Lung microvascular endothelial cell (primary cell): Measurements from ENCODE around the gene ARAP3. TPM values are rescaled to one million over a fixed set of nuclear protein-coding genes. Genes with fewer than 3 reads are reported as not detected.

Source experiments
- DNase-seq, 2 donors: peaks; one replicate each; pipeline versions ENCODE4 v3.0.0 to v3.0.0-alpha.2; 2010; ENCODE audit warnings: low read depth in 2 of 2
- total RNA-seq: library from RNA; depleted of rRNA; stranded (reverse); fragments of >200 nt; gene quantifications from 2 replicates; pipeline ENCODE4 v1.2.1, GENCODE V29; 2014

The ARAP3 gene
- total RNA-seq, 1 donor from 2014 or later: 30.8 TPM

DNA sequence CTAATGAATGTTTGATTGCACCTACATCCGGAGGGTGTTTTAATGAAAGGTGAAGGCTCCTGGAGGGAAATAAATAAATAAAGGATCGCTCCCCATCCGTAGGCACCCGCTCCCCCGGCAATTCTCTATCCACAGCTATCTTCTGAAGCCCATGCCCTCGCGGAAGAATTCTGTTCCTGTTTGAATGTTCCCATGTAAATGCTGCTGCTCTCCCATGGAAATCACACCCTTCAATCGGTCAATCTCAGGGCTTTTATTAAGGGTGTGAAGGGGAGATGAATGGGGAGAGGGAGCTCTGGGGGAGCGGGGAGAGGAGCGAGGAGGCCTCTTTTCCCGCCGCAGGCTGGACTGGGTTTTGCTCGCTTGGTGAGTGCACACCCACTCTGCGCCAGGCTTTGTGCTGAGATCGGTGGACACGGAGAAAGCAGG is 21.1 kb upstream of the ARAP3 start:
- peak in 1 of 2 donors; percentile 23 for DNase-seq

DNA sequence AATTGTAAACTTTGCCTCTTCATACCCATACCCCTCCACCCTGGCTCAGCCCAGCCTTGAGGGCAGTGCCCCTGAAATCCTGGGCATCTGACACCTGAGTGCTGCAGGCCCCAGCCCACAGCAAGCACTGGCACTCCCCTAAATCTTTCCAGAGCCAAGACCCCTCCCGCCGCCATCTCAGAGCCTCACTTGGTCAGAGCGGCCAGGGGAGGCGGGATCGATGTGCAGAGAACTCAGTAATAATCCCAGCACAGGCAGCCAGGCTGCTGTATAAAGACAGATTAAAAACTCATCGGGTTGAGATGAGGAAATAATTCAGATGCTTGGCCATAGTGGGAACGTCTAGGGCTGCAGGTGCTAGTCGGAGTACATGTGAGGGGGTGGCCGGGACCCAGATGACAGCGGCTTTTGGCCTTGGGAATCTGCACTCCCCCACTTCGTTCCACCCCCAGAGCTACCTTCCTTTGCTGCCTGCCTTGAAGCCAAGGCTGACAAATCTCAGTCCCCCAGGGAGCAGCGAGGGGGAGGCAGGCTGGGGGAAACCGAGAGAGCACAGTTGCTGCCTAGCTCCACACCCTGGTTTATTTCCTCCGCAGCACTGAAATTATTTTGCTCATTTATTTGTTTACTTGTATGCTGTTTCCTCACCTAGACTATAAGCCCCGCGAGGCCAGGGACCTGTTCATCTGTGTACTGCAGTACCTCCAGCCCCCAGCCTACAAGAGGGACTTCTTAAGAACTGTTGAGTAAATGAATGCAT is 19.5 kb upstream of the ARAP3 start:
- no peak for DNase-seq

DNA sequence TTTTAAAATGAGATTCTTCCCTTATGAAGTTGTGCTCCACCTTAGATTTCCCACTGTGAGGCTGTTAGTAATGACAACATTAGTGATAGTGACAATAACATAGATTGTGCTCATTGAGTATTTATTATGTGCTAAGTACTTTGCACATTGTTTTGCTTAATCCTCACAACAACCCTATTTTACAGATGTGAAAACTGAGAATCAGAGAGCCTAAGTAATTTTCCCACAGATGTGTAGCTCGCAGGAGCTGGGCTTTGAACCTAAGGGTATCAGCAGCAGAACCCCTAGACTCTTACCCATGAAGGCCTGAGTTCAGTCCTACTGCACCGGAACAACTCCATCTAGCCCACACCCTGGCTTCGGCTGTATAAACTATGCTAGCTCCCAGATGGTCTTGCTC is 15.6 kb upstream of the ARAP3 start:
- no peak for DNase-seq

DNA sequence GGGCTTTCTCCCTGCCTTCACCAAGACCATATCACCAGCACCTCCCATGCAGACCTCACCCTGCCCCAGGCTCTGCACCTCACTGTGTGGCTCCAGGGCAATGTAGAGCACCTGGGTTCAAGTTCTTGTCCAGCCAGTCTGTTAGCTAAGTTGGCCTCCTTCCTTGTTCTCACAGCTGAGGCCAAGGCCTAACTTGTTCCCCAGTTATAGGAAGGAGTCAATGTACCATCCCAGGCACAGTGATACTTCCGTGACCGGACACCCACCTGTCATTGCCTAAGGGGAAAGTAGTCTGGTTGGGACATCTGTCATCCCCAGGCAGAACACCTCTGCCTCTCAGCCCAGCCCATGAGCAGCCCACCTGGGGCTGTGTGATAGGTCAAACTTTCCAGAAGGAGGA is 14.4 kb upstream of the ARAP3 start:
- DNase-seq: no peak

DNA sequence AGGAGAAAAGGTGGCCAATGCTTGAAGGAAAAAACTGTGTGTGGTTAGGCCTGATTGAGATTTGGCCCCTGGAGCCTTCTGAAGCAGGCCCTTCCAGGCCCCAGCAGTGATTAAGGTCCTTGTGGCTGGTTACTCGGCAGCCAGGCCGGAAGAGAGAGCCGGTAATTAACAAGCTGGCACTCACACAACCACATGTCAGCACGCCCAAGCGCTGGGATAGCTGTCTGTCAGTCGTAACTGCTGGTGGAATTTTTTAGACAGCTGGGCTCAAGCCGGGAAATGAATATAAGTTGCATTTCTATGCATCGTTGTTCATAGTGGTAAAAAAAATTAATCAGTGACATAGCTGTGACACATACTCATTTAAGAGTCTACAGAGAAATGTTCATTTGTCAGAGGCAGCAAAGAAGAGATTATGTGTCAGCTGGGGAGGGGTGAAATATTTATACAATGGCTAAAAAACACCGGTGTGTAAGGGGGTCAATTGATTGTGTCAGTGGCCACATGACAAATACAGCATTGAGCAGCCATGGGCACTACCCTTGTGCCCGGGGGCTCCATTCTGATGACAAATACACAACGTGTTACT is 13.7 kb upstream of the ARAP3 start:
- DNase-seq: peak in 1 of 2 donors; percentile 64

DNA sequence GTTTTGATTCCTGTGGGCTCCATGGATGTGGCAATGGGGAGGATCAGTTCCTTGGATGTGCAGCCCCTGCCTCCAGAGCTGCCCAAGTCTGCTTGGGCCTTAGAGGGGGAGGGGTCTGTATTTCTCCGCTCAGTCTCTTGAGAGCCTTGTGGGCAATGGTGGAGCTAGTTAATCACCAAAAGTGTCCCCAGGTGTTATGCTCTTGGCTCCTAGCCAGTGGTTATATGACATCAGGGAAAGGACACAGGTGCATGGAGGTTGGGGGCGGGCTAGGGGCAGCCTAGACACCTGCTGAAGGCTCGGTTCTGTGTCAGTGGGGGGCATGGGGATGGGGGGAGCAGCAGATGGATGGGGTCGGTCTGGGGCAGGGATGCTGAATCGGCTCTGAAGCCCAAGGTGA is 12.4 kb upstream of the ARAP3 start:
- no peak for DNase-seq

DNA sequence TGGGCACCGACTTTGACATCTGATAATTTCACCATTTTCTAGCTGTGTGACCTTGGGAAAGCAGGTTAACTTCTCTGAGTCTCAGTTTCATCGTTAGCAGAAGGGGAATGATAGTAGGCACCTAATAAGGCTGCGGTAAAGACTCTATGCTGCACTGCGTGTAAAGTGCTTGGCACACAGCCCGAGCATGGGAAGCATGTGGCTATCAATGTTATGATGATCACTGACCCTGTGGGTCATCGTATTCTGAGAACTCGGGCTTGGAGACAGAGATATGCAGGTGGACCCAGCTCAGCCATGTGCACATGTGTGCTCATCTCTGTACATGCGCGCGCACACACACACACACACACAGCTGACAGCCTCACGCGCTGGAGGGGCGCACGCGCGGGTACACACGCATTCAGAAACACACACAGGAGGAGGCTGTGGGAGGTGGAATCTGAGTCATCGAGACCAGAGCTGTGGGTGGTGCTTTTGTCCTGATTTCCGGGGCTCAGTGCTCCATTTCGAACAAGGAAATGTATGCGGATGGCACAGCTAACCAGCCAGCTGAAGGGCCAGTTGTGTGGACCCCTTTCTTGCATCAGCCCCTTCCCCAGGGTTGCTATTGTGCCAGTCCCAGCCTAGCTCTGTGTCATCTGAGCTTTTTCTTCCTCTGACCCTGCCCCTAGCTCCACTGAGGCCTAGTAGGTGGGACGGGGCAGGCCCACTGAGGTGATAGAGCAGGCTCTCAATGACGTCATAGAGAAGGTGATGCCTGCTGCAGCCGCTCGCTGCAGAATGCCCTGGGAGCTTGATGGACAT is 11.1 kb upstream of the ARAP3 start:
- no peak for DNase-seq

DNA sequence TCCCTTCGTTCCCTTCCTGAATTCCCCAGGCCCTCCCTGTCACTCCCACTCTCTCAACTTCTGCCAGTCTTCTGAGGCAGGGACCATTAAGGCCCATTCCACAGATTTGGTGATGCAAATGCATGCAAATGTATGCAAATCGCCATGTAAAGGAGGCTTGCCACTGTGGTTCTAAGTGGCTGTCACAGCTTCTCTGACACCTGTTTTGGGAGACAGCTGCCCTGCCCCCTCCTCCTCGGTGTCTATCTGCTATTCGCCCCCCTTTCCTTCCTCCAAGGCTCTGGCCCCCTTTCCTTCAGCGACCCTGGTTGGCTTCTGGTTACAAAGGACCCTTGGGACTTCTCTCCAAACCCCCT is 10.5 kb upstream of the ARAP3 start:
- DNase-seq: no peak

DNA sequence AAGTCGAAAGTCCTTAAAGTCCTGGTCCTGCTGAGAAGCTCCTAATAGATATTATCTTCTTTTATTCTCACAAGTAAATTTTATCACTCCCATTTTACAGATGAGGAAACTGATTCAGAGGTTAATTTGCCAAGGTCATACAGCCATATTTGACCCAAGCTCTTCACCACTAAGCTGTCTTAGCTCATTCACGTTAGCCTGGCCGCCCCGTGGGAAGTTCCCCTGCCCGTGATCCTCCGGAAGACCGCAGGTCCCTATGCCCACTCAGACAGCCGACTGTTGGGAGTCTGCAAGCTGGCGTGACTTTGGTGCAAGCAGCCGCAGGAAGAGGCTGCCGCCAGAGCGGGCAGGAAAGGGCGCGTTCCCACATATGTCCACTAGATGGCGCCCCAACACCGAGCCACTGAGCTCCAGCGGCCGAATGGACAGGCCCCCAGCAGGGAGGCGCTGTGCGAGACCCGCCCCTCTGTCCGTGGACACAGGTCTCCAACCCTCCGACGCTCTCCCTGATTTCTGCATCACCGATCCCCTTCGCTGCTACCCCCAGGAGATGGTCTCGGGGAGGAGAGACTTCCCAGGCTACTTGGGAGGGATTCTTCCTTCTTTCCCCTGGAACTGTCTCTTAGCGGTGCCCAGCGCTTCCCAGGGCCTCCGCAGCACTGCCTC is 10.0 kb upstream of the ARAP3 start:
- peak; percentile 80 to 88 for DNase-seq

DNA sequence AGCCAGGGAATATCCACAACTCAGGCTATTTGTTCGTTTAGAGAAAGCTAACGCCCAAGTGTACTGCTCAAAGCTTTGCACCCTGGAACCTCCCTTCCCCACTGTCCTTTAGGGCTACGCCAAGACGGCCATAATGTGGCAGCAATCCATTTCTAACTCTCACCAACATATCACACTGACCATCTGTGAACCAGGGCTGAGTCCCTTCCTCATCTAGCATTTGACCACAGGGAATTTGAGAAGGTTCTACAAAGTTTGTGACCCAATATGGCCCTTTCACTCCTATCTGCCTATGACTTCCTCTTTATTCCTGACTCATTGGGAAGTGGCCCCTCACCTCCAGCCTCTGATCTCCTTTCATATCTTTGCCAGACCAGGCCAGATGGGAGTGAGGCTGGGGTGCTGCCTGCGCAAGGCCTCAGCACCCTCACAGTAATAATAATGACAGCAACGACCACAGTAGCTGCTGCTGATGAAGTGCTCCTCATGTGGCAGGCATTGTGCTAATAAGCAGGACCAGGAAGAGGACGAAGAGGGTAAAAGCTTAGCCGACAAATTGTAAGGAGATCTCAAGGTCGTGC is 9.3 kb upstream of the ARAP3 start:
- no peak for DNase-seq

DNA sequence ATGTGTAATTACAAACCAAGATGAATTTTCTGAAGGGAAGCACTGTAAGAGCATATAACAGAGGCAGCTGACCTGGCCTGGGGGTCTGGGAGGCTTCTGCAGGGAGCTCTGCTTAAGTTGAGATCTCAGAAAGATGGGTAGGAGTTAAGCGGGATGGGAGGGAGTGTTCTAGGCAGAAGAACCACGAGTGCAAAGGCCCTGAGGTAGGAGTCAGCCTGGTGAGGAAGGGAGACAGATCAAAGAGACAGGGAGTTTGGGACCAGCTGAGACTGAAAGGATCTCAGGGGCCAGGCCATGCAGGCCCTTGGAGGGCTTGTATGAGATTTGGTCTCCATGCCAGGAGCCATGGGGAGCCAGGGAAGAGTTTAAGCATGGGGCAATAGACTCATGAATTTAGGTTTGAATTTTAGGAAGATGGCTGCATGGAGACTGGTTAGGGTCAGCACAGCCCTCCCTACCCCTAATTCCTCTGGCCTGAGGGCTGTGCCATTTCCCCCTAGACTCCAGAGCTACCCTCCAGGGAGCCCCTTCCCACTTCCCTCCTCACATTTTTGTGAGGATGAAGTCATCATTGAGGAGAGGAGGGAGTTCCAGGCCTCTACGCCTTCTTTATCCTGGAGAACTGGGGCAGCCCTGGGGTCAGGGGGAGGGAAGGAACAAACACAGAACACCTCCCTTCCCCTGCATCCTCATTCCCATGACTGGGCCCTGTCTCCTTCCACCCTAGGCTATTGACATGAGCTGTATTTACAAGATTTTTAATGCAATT is 4.8 kb upstream of the ARAP3 start:
- DNase-seq: peak in 1 of 2 donors; percentile 12

DNA sequence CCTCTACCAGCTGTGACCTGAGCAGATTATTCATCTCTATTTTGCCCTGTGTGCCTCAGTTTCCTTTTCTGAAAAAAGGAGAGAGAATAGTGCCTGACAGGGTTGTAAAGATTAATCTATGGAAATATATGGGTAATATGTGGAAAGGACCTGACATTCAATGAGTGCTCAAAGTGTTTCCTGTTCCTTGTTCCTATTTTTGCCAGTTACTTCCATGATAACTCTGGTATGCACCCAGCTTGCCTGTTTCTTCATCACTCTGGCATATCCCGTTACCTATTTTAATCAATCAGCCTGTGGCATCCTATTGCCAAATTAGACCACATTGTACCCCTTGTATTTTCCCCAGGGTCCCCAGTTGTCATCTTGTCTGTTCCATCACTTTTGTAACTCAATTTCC is 3.6 kb upstream of the ARAP3 start:
- DNase-seq: no peak

DNA sequence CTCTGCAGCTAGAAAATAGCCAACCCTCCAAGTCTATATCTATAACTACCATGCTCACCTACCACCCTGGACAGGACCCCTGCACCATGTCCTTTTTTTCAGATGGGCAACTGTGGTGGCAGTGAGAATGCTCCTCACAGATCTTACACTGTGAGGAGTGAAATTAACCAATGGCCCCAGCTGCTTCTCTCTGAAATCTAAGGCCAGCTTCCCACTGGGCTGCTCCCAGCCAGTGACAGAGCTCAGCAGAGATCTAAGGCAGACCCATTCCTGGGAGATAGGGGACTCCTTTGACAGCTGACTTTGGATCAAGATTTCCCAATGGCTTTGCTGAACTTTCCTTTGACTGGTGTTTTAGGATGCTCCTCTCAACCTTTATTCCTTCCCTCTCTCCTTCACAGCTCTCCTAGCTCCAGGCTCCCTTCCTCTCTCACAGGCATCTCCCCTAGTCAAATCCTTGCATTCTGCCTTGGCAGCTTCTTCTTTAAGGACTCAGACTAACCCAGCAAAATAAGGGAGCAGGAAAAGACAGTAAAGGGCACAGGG is 1.6 kb upstream of the ARAP3 start:
- DNase-seq: peak in 1 of 2 donors; percentile 13

DNA sequence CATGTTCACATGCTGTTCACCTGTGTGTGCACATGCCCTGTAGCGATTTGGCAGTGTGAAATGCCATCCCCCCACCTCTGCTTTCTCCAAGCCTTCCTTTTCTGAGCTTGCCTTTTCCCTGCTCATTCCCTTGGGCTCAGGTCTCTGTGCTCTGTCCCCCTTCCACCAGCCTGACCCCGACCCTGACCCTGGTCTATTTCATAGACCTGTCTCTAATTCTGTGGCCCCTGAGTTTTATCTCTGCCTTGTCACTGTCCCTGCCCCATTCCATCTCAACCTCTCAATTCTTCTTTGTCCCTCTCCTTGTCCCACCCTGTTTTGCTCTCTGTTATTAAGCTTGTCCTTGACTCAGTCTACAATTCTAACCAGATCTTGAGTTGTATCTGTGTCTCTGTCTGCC is 735 bp downstream of the ARAP3 start:
- DNase-seq: no peak

DNA sequence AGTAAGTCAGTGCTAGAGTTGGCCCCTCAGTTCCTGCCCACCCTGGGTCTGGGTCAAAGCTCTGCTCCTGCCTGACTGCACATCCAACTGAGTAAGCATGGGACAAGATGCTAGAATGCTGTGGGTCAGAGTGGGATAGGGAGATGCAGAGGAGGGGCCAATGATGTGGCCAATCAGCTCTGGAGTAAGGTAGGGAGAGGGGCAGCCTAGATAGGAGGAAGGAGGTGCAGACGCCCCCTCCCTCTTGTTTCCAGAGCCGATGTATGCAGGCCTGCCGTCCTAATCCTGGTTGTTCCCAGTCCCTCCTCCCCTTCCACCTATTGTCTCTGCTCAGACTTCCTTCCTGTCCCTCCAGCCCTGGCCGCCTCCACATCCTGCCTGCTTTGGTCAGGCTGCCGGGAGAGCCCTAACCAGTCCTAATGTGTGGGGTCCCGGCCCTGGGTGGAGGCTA is 1.3 kb downstream of the ARAP3 start:
- DNase-seq: peak; percentile 98 to 99

DNA sequence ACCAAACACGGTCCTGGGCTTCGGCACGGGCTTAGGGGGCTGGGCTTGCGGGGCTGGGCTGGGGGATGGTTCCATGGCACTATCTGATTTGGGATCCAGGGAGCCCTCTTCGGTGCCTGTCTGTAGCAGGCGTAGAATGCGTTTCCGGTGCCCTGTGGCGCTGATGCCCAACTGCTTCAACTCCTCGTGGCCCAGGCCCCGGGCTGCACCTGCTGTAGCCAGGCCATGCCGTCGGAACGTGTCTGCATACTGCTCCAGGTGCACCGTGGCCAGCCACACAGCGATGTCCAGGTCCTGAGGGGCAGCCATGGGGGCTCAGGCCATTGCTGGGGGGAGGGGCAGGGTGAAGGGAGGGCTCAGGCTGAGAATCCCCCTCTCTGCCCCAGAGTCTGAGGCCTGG is 1.9 kb downstream of the ARAP3 start:
- peak; percentile 5 to 14 for DNase-seq

DNA sequence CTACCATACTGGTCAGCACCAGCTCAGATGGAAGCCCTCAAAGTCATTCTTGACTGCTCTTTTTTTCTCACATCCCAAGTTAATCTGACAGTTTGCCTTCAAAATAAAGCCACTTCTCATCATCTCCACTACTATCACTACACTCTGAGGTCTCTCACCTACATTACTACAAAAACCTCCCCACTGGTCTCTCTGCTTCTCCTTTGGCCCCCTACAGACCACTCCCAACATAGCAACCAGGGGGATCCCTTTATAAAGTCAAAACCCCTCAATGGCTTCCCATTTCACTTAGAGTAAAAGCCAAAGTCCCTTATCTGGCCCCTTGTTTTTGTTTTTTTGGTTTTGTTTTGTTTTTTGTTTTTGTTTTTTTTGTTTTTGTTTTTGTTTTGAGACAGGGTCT is 4.6 kb downstream of the ARAP3 start:
- peak in 1 of 2 donors; percentile 33 for DNase-seq

DNA sequence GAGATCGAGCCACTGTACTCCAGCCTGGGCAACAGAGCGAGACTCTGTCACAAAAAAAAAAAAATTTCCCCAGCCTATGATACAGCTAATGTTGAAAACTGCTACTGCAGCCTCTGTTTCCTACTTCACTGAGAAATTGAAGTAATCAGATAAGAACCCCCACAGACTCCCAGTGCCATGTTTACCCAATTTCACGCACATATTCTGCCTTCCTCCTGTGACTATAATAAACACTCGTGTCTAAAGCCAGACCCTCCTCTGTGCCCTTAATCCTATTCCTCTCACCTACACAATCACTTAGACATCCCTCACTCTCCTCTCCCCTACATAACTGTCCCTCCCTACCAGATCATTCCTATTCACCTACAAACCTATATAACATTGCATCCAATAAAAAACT is 6.4 kb downstream of the ARAP3 start:
- DNase-seq: no peak

DNA sequence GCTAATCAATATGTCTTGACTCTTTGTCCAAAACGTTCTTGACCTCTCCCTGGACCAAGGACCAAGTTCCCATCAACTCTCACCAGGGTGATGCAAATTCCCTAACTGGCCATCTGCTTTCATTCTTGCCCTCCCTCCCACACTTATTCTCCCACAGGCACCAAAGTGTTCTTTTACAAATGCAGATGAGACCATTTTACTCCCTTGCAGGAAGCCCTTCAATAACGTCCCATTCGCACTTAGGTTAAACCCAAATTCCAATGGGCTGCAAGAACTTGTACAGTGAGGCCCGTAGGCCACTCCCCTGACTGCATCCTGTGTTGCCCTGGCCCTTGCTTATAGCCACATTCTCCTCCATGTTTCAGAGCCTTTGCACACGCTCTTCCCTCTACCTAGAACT is 7.3 kb downstream of the ARAP3 start:
- no peak for DNase-seq
